ENCODE data around the gene SPTY2D1. TPM values are rescaled to one million over a fixed set of nuclear protein-coding genes. Genes with fewer than 3 reads are reported as not detected.
"Not testable (repeated sequence)": the region's sequence is repeated elsewhere in the genome, so short reads cannot be mapped to it uniquely, and the experiment has no call there.

The SPTY2D1 gene
- total RNA-seq, 1 donor from 2014 or later: 19.5 TPM

- no peak for DNase-seq (ENCODE audit: extremely low spot score, unreplicated experiment)
- TF ChIP-seq CTCF (IDR thresholded peaks at IDR 0.05): no peak
- Mint-ChIP-seq H3K4me1 (ENCODE audit: unreplicated experiment) (peaks cover 8% of the 10 kb centered on the region), H3K36me3 (ENCODE audit: unreplicated experiment) (peaks cover 11% of the 10 kb centered on the region), H3K9me3 (ENCODE audit: unreplicated experiment) (no peaks in the 10 kb centered on the region), H3K27me3 (ENCODE audit: unreplicated experiment) (no peaks in the 10 kb centered on the region), H3K27ac (ENCODE audit: unreplicated experiment) (no peak overlapping the region), H3K4me3 (ENCODE audit: unreplicated experiment) (no peak overlapping the region)
Observed at GRCh38 chr11:18600915-18601569, 33.1 kb downstream of the SPTY2D1 start.

DNA sequence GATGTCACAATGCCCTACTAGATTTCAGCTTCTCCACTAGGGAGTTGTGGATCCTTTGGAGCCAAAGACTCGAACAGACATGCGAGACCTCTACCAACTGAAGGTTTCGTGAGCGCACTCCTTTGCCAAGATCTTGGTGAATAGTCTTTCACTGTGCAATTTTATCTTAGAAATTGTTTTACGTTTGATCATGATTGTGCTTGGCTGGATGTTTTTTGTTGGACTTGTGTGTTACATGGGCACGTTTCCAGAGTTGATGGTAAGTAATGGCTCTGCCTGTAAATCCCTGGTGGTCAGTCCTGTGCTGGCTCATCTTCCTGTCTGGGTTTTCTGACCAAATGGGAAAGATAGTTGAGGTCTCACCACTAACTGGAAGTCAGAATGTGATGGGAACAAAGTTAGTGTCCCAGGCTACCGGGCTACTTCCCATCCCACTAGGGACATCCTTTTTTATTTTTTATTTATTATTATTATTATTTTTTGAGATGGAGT lies 34.4 kb downstream of the SPTY2D1 start, which contains the start of gene MISFA:
Gene MISFA, plus strand, starts transcription at position 51 of the 492 bp plus-strand sequence. Its CDS starts 140 bp downstream, at position 191.
- TF ChIP-seq CTCF (IDR thresholded peaks at IDR 0.05): no peak
- no peak within 1 kb of the TSS for H3K27ac Mint-ChIP-seq (ENCODE audit: unreplicated experiment)
- no peaks in the 10 kb centered on the region for H3K27me3 Mint-ChIP-seq (ENCODE audit: unreplicated experiment)
- H3K9me3 Mint-ChIP-seq (ENCODE audit: unreplicated experiment): no peaks in the 10 kb centered on the region
- H3K4me1 Mint-ChIP-seq (ENCODE audit: unreplicated experiment): peaks cover 8% of the 10 kb centered on the region
- DNase-seq (ENCODE audit: extremely low spot score, unreplicated experiment): no peak
- H3K4me3 Mint-ChIP-seq (ENCODE audit: unreplicated experiment): no peak within 1 kb of the TSS
- H3K36me3 Mint-ChIP-seq (ENCODE audit: unreplicated experiment): peaks cover 6% of the 10 kb centered on the region

- H3K9me3 Mint-ChIP-seq (ENCODE audit: unreplicated experiment): no peaks in the 10 kb centered on the region
- H3K4me3 Mint-ChIP-seq (ENCODE audit: unreplicated experiment): no peak overlapping the region
- no peak for TF ChIP-seq CTCF (IDR thresholded peaks at IDR 0.05)
- DNase-seq (ENCODE audit: extremely low spot score, unreplicated experiment): no peak
- H3K4me1 Mint-ChIP-seq (ENCODE audit: unreplicated experiment): peaks cover 6% of the 10 kb centered on the region
- H3K27me3 Mint-ChIP-seq (ENCODE audit: unreplicated experiment): no peaks in the 10 kb centered on the region
- H3K36me3 Mint-ChIP-seq (ENCODE audit: unreplicated experiment): peaks cover 6% of the 10 kb centered on the region
- H3K27ac Mint-ChIP-seq (ENCODE audit: unreplicated experiment): no peak overlapping the region
Observed at GRCh38 chr11:18594999-18595749, 39.0 kb downstream of the SPTY2D1 start.

GRCh38 chr11:18594088-18594487 lies 40.1 kb downstream of the SPTY2D1 start:
- H3K27me3 Mint-ChIP-seq (ENCODE audit: unreplicated experiment); H3K4me3 Mint-ChIP-seq (ENCODE audit: unreplicated experiment); H3K4me1 Mint-ChIP-seq (ENCODE audit: unreplicated experiment); H3K9me3 Mint-ChIP-seq (ENCODE audit: unreplicated experiment); H3K36me3 Mint-ChIP-seq (ENCODE audit: unreplicated experiment); DNase-seq (ENCODE audit: extremely low spot score, unreplicated experiment); H3K27ac Mint-ChIP-seq (ENCODE audit: unreplicated experiment): not testable (repeated sequence)

DNA sequence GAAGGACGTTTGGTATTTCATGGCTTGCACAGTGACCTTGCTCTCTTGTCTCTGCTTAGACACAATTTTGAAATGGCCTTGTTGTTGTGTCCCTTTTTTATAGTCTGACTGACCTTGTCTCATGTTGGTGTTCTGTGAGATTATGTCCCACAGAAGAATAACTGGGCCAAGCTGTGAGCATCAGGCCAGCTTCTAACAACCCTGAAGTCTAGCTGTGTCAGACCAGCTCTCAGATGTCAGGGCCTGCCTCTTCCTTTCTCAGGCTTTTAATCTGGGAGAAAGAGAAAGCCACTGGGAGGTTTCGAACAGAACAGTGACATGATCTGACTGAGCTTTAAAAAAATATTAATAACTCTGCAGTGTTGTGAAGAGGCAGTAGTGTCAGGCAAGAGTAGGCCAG lies 43.6 kb downstream of the SPTY2D1 start:
- no peak for DNase-seq (ENCODE audit: extremely low spot score, unreplicated experiment)

More for the DNA sequence above, 43.6 kb downstream of the SPTY2D1 start:
- TF ChIP-seq CTCF (IDR thresholded peaks at IDR 0.05): no peak
- Mint-ChIP-seq H3K27me3 (ENCODE audit: unreplicated experiment) (no peaks in the 10 kb centered on the region), H3K9me3 (ENCODE audit: unreplicated experiment) (no peaks in the 10 kb centered on the region), H3K36me3 (ENCODE audit: unreplicated experiment) (no peaks in the 10 kb centered on the region), H3K4me3 (ENCODE audit: unreplicated experiment) (no peak overlapping the region), H3K27ac (ENCODE audit: unreplicated experiment) (no peak overlapping the region), H3K4me1 (ENCODE audit: unreplicated experiment) (peaks cover 6% of the 10 kb centered on the region)
